H9 (cell line): ENCODE data around the gene PLEKHM1. TPM values are rescaled to one million over a fixed set of nuclear protein-coding genes. Genes with fewer than 3 reads are reported as not detected.
A peak's percentile ranks its signal among the peaks of the same experiment; 100 is the strongest.

Source experiments
- DNase-seq: peaks from one replicate; pipeline ENCODE4 v3.0.0-alpha.2; 2017
- H2AFZ ChIP-seq: one replicate; pipeline ENCODE4 v1.6.1; 2013; ENCODE audit warnings: mild to moderate bottlenecking, low read length, control low read depth, moderate library complexity
- H2AK5ac ChIP-seq: 2 replicates; pipeline ENCODE4 v1.6.1; 2013; ENCODE audit warnings: low read length, control low read depth, mixed read lengths; ENCODE audit not compliant: insufficient read length
- H2BK120ac ChIP-seq: one replicate; pipeline ENCODE4 v1.6.1; 2013; ENCODE audit warnings: low read depth, mild to moderate bottlenecking, low read length, control low read depth, inconsistent platforms; ENCODE audit not compliant: poor library complexity, severe bottlenecking
- H2BK12ac ChIP-seq: 2 replicates; pipeline ENCODE4 v1.6.1; 2013; ENCODE audit warnings: low read length, control low read depth, mixed read lengths, low read depth; ENCODE audit not compliant: insufficient read length
- H2BK15ac ChIP-seq: 2 replicates; pipeline ENCODE4 v1.6.1; 2013; ENCODE audit warnings: low read depth, low read length, control low read depth
- H2BK20ac ChIP-seq: one replicate; pipeline ENCODE4 v1.6.1; 2013; ENCODE audit warnings: low read depth, mild to moderate bottlenecking, low read length, control low read depth, inconsistent platforms; ENCODE audit not compliant: poor library complexity, severe bottlenecking
- H2BK5ac ChIP-seq: 2 replicates; pipeline ENCODE4 v1.6.1; 2013; ENCODE audit warnings: low read length, control low read depth, mixed read lengths; ENCODE audit not compliant: insufficient read length
- H3K14ac ChIP-seq: 2 replicates; pipeline ENCODE4 v1.6.1; 2013; ENCODE audit warnings: low read length, control low read depth; ENCODE audit not compliant: insufficient read depth
- H3K18ac ChIP-seq: 2 replicates; pipeline ENCODE4 v1.6.1; 2013; ENCODE audit warnings: low read depth, mild to moderate bottlenecking, mixed read lengths, low read length, control low read depth; ENCODE audit not compliant: insufficient read length
- H3K23ac ChIP-seq: 2 replicates; pipeline ENCODE4 v1.6.1; 2013; ENCODE audit warnings: low read length, control low read depth, mixed read lengths, low read depth; ENCODE audit not compliant: insufficient read length
- H3K23me2 ChIP-seq: 2 replicates; pipeline ENCODE4 v1.6.1; 2013; ENCODE audit warnings: low read depth, mild to moderate bottlenecking, mixed read lengths, low read length, control low read depth; ENCODE audit not compliant: insufficient read length, poor library complexity, severe bottlenecking
- H3K27ac ChIP-seq: 2 replicates; pipeline ENCODE4 v1.5.1; 2013; ENCODE audit warnings: low read length, control low read depth, mixed read lengths, low read depth; ENCODE audit not compliant: insufficient read length
- H3K27me3 ChIP-seq: 2 replicates; pipeline ENCODE4 v1.6.1; 2013; ENCODE audit warnings: low read length, control low read depth, inconsistent platforms; ENCODE audit not compliant: insufficient read depth
- H3K4ac ChIP-seq: 2 replicates; pipeline ENCODE4 v1.6.1; 2013; ENCODE audit warnings: low read depth, mild to moderate bottlenecking, control low read depth, inconsistent platforms, low read length, moderate library complexity
- H3K4me1 ChIP-seq: 2 replicates; pipeline ENCODE4 v1.6.1; 2013; ENCODE audit warnings: low read length, control low read depth, inconsistent platforms; ENCODE audit not compliant: insufficient read depth
- H3K4me2 ChIP-seq: 2 replicates; pipeline ENCODE4 v1.6.1; 2013; ENCODE audit warnings: low read length, control low read depth, mixed read lengths; ENCODE audit not compliant: insufficient read length, insufficient read depth
- H3K56ac ChIP-seq: 2 replicates; pipeline ENCODE4 v1.6.1; 2013; ENCODE audit warnings: low read depth, mild to moderate bottlenecking, mixed read lengths, low read length, control low read depth; ENCODE audit not compliant: insufficient read length
- H3K79me1 ChIP-seq: 2 replicates; pipeline ENCODE4 v1.6.1; 2013; ENCODE audit warnings: low read depth, mild to moderate bottlenecking, moderate library complexity, low read length, control low read depth, inconsistent platforms; ENCODE audit not compliant: insufficient read depth, poor library complexity, severe bottlenecking
- H3K79me2 ChIP-seq: 2 replicates; pipeline ENCODE4 v1.6.1; 2013; ENCODE audit warnings: low read length, control low read depth, inconsistent platforms; ENCODE audit not compliant: insufficient read depth
- H3K9ac ChIP-seq: 2 replicates; pipeline ENCODE4 v1.6.1; 2013; ENCODE audit warnings: low read length, control low read depth, mixed read lengths; ENCODE audit not compliant: insufficient read length; ENCODE audit errors: extremely low read depth
- H3K9me3 ChIP-seq: one replicate; pipeline ENCODE4 v1.6.1; 2013; ENCODE audit warnings: low read depth, low read length, inconsistent platforms; ENCODE audit not compliant: control insufficient read depth
- H3T11ph ChIP-seq: one replicate; pipeline ENCODE4 v1.6.1; 2013; ENCODE audit warnings: mild to moderate bottlenecking, low read length, control low read depth, inconsistent platforms
- H4K20me1 ChIP-seq: one replicate; pipeline ENCODE4 v1.6.1; 2013; ENCODE audit not compliant: control insufficient read depth, insufficient read length, insufficient read depth
- H4K5ac ChIP-seq: 2 replicates; pipeline ENCODE4 v1.6.1; 2013; ENCODE audit warnings: low read depth, mild to moderate bottlenecking, mixed read lengths, low read length, control low read depth; ENCODE audit not compliant: insufficient read length
- H4K8ac ChIP-seq: replicated peaks from 2 replicates; pipeline ENCODE4 v1.6.1; 2013; ENCODE audit warnings: low read length, control low read depth, mixed read lengths, low read depth; ENCODE audit not compliant: insufficient read length
- H4K91ac ChIP-seq: 2 replicates; pipeline ENCODE4 v1.6.1; 2013; ENCODE audit warnings: low read depth, mild to moderate bottlenecking, moderate library complexity, mixed read lengths, low read length, control low read depth; ENCODE audit not compliant: insufficient read length
- H3K27ac Mint-ChIP-seq, 3 experiments: 2 replicates in 2 of 3; 3 replicates in 1 of 3; pipeline ENCODE4 v1.8.0; 2020 to 2021; ENCODE audit warnings: mixed read lengths in 3 of 3, mild to moderate bottlenecking in 1 of 3, moderate library complexity in 1 of 3
- H3K27me3 Mint-ChIP-seq: 2 replicates; pipeline ENCODE4 v1.8.0; 2021; ENCODE audit warnings: low read depth, mild to moderate bottlenecking, moderate library complexity, mixed read lengths
- H3K36me3 Mint-ChIP-seq, 3 experiments: 2 replicates in 2 of 3; 3 replicates in 1 of 3; pipeline ENCODE4 v1.8.0; 2020 to 2021; ENCODE audit warnings: low read depth in 3 of 3, mixed read lengths in 3 of 3; ENCODE audit not compliant: insufficient read depth in 1 of 3
- H3K4me1 Mint-ChIP-seq, 2 experiments: 2 replicates each; pipeline ENCODE4 v1.8.0; 2020; ENCODE audit warnings: mixed read lengths in 2 of 2
- H3K4me3 Mint-ChIP-seq, 2 experiments: 2 replicates in 1 of 2; 3 replicates in 1 of 2; pipeline ENCODE4 v1.8.0; 2020 to 2021; ENCODE audit warnings: mild to moderate bottlenecking in 2 of 2, mixed read lengths in 2 of 2, moderate library complexity in 1 of 2
- H3K9me3 Mint-ChIP-seq, 2 experiments: 2 replicates in 1 of 2; 3 replicates in 1 of 2; pipeline ENCODE4 v1.8.0; 2020; ENCODE audit warnings: mild to moderate bottlenecking in 2 of 2, mixed read lengths in 2 of 2, moderate library complexity in 1 of 2
- WGBS: extraction: QIAGEN DNeasy Blood & Tissue Kit; methylation state at CpG from one replicate; pipeline ENCODE4 v1.1.7; 2013; ENCODE audit warnings: missing lambda C conversion rate, low lambda C conversion rate, mixed read lengths; ENCODE audit not compliant: insufficient read length; ENCODE audit errors: extremely low coverage; 5-methylcytosine and 5-hydroxymethylcytosine counted together
- total RNA-seq: library from RNA; stranded (reverse); gene quantifications from 2 replicates; pipeline ENCODE4 v1.2.1, GENCODE V29; 2021
- TF ChIP-seq, protein P1 (sequence below): fragments of 200-600 bp; sonication (generic); conservative IDR thresholded peaks from 3 replicates; pipeline ENCODE4 v1.8.0; 2021; ENCODE audit warnings: antibody characterized with exemption, mild to moderate bottlenecking

Gene PLEKHM1
- total RNA-seq, 1 experiment from 2014 or later, result 20.7 TPM

DNA sequence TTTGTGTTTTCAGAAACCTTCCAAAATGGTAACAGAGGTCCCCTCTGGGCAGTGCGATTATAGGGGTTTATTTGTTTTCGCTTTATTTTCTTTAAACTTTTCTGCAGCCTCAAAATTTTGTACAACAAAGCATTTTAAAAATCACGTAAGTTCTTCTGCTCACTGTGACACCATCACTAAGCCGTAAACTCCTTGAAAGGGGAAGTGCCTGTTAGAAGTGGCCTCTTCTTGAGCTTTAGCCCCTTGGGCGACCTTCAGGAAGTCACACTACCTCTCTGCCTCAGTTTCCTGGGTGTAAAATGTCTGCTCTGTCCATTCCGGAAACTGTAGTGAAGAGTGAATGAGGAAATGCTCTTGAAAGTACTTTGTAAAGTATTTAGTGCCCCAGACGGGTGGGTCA is 84.4 kb downstream of the PLEKHM1 start:
- Histone ChIP-seq H3K4me1 (peaks cover 3% of the 10 kb centered on the region; the same call in 1 of the 2 replicates), H2AFZ (no peak overlapping the region), H3K79me1 (no peaks in the 10 kb centered on the region), H3K4ac (no peak overlapping the region), H3K9ac (no peak overlapping the region), H3K18ac (no peak overlapping the region), H3K27ac (no peak overlapping the region), H2BK5ac (no peak overlapping the region), H2BK20ac (no peak overlapping the region), H3K23ac (no peak overlapping the region), H3K27me3 (no peaks in the 10 kb centered on the region), H3K56ac (no peak overlapping the region), H2BK12ac (no peak overlapping the region), H3K9me3 (no peaks in the 10 kb centered on the region), H4K91ac (no peak overlapping the region), H4K5ac (no peak overlapping the region), H4K8ac (no peak overlapping the region), H2BK15ac (no peak overlapping the region), H3K4me2 (peak overlapping the region; percentile 80), H3K79me2 (no peaks in the 10 kb centered on the region), H2AK5ac (no peak overlapping the region), H3T11ph (no peak overlapping the region), H3K14ac (no peak overlapping the region), H2BK120ac (no peak overlapping the region), H4K20me1 (peaks cover 3% of the 10 kb centered on the region), H3K23me2 (peaks cover 6% of the 10 kb centered on the region)
- Mint-ChIP-seq H3K9me3 (no peaks in the 10 kb centered on the region), H3K4me3 (peak overlapping the region; percentile 52 to 67), H3K27me3 (peaks cover 3% of the 10 kb centered on the region), H3K4me1 (peaks cover 33 to 38% of the 10 kb centered on the region in 2 experiments), H3K36me3 (peaks cover 0 to 8% (median 5%) of the 10 kb centered on the region in 3 experiments; a peak in 1 of 7 replicates), H3K27ac (no peak overlapping the region)
- no peak for DNase-seq
- TF ChIP-seq, protein P1, sequence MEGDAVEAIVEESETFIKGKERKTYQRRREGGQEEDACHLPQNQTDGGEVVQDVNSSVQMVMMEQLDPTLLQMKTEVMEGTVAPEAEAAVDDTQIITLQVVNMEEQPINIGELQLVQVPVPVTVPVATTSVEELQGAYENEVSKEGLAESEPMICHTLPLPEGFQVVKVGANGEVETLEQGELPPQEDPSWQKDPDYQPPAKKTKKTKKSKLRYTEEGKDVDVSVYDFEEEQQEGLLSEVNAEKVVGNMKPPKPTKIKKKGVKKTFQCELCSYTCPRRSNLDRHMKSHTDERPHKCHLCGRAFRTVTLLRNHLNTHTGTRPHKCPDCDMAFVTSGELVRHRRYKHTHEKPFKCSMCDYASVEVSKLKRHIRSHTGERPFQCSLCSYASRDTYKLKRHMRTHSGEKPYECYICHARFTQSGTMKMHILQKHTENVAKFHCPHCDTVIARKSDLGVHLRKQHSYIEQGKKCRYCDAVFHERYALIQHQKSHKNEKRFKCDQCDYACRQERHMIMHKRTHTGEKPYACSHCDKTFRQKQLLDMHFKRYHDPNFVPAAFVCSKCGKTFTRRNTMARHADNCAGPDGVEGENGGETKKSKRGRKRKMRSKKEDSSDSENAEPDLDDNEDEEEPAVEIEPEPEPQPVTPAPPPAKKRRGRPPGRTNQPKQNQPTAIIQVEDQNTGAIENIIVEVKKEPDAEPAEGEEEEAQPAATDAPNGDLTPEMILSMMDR, result no peak
- whole genome bisulfite sequencing, result no CpG with 5 or more reads among the region's 7 CpGs
